Smooth muscle cell (in vitro differentiated cells): Measurements from ENCODE around the gene ADAM29. TPM values are rescaled to one million over a fixed set of nuclear protein-coding genes. Genes with fewer than 3 reads are reported as not detected.

Source experiments
- DNase-seq: peaks from one replicate; lab custom pipeline; 2025; ENCODE audit not compliant: unreplicated experiment; lab: John Stamatoyannopoulos, UW
- H2AFZ ChIP-seq: fragments of 200-600 bp; sonication (generic); 2 replicates; pipeline ENCODE4 v1.6.0; 2016; ENCODE audit warnings: antibody characterized with exemption, low read depth, mild to moderate bottlenecking
- H3F3A ChIP-seq: fragments of 200-600 bp; sonication (generic); 2 replicates; pipeline ENCODE4 v1.6.0; 2017; ENCODE audit warnings: antibody characterized with exemption, low read depth
- H3K27ac ChIP-seq: fragments of 200-600 bp; sonication (generic); 2 replicates; pipeline ENCODE4 v1.5.1; 2016; ENCODE audit warnings: low read depth, mild to moderate bottlenecking
- H3K27me3 ChIP-seq: fragments of 200-600 bp; sonication (generic); 2 replicates; pipeline ENCODE4 v1.6.1; 2016; ENCODE audit warnings: low read depth, mild to moderate bottlenecking
- H3K36me3 ChIP-seq: fragments of 200-600 bp; sonication (generic); 2 replicates; pipeline ENCODE4 v1.5.1; 2016; ENCODE audit warnings: low read depth
- H3K4me1 ChIP-seq: fragments of 200-600 bp; sonication (generic); 2 replicates; pipeline ENCODE4 v1.5.1; 2016; ENCODE audit warnings: low read depth
- H3K4me2 ChIP-seq: fragments of 200-600 bp; sonication (generic); 2 replicates; pipeline ENCODE4 v1.6.0; 2016; ENCODE audit warnings: mild to moderate bottlenecking
- H3K4me3 ChIP-seq: fragments of 200-600 bp; sonication (generic); 2 replicates; pipeline ENCODE4 v1.5.1; 2016; ENCODE audit warnings: mild to moderate bottlenecking
- H3K79me2 ChIP-seq: fragments of 200-600 bp; sonication (generic); 2 replicates; pipeline ENCODE4 v1.6.0; 2016; ENCODE audit warnings: low read depth, mild to moderate bottlenecking
- H3K9ac ChIP-seq: fragments of 200-600 bp; sonication (generic); 2 replicates; pipeline ENCODE4 v1.6.0; 2016; ENCODE audit warnings: low read depth
- H3K9me3 ChIP-seq: fragments of 200-600 bp; sonication (generic); replicated peaks from 2 replicates; pipeline ENCODE4 v1.5.1; 2016; ENCODE audit warnings: low read depth
- H4K20me1 ChIP-seq: fragments of 200-600 bp; sonication (generic); 2 replicates; pipeline ENCODE4 v1.6.0; 2016; ENCODE audit warnings: low read depth
- CTCF ChIP-seq: fragments of 200-600 bp; sonication (generic); IDR thresholded peaks from 2 replicates; pipeline ENCODE4 v1.5.1; 2017; ENCODE audit warnings: borderline replicate concordance, mild to moderate bottlenecking, antibody characterized with exemption; ENCODE audit not compliant: insufficient read depth, poor library complexity, severe bottlenecking
- WGBS: methylation state at CpG from one replicate; pipeline ENCODE4 v1.1.7; 2016; ENCODE audit warnings: low lambda C conversion rate; 5-methylcytosine and 5-hydroxymethylcytosine counted together
- polyA plus RNA-seq: library from polyadenylated mRNA; unstranded; fragments of >200 nt; fragmentation: Nextera tagmentation; extraction: Ambion mirVana; gene quantifications from 2 replicates; pipeline ENCODE4 v1.2.1, GENCODE V29; 2016
- total RNA-seq: library from RNA; depleted of rRNA; stranded (reverse); fragments of >200 nt; gene quantifications from 2 replicates; pipeline ENCODE4 v1.2.3, GENCODE V29; 2014

The ADAM29 gene
- total and polyA plus RNA-seq, 2 experiments from 2014 or later = not detected

- Histone ChIP-seq H3K4me1 (no peaks in the 10 kb centered on the region), H4K20me1 (no peaks in the 10 kb centered on the region), H3K27ac (no peak overlapping the region), H3K79me2 (no peaks in the 10 kb centered on the region), H3K36me3 (no peaks in the 10 kb centered on the region), H3K9me3 (no peaks in the 10 kb centered on the region), H3F3A (no peaks in the 10 kb centered on the region), H3K4me3 (no peak overlapping the region), H3K9ac (no peak overlapping the region), H3K4me2 (no peak overlapping the region), H2AFZ (no peak overlapping the region), H3K27me3 (no peaks in the 10 kb centered on the region)
- DNase-seq = no peak
- WGBS = 78% methylated on average over 3 of the region's 3 CpGs
- TF ChIP-seq CTCF = no peak
These were observed 8.8 kb downstream of the ADAM29 start for GRCh38 chr4:174926958-174927357.

GRCh38 chr4:174928174-174928573 lies 10.0 kb downstream of the ADAM29 start:
- H3K9ac ChIP-seq = no peak overlapping the region
- H3K27ac ChIP-seq = no peak overlapping the region
- 71% methylated on average over 6 of the region's 6 CpGs for WGBS
- H3K36me3 ChIP-seq = no peaks in the 10 kb centered on the region
- TF ChIP-seq CTCF = no peak
- H2AFZ ChIP-seq = no peak overlapping the region
- H3K79me2 ChIP-seq = no peaks in the 10 kb centered on the region
- H3K27me3 ChIP-seq = no peaks in the 10 kb centered on the region
- no peak for DNase-seq
- no peaks in the 10 kb centered on the region for H3F3A ChIP-seq
- no peak overlapping the region for H3K4me3 ChIP-seq
- no peak overlapping the region for H3K4me2 ChIP-seq
- H3K9me3 ChIP-seq = no peaks in the 10 kb centered on the region
- H4K20me1 ChIP-seq = no peaks in the 10 kb centered on the region
- H3K4me1 ChIP-seq = no peaks in the 10 kb centered on the region

- no peak overlapping the region for H2AFZ ChIP-seq
- no peak overlapping the region for H3K4me2 ChIP-seq
- no peaks in the 10 kb centered on the region for H3F3A ChIP-seq
- WGBS = 72% methylated on average over 4 of the region's 4 CpGs
- H3K4me3 ChIP-seq = no peak overlapping the region
- no peaks in the 10 kb centered on the region for H3K27me3 ChIP-seq
- H3K9me3 ChIP-seq = no peaks in the 10 kb centered on the region
- DNase-seq = no peak
- TF ChIP-seq CTCF = no peak
- H4K20me1 ChIP-seq = no peaks in the 10 kb centered on the region
- no peaks in the 10 kb centered on the region for H3K79me2 ChIP-seq
- no peaks in the 10 kb centered on the region for H3K36me3 ChIP-seq
- H3K27ac ChIP-seq = no peak overlapping the region
- H3K9ac ChIP-seq = no peak overlapping the region
- H3K4me1 ChIP-seq = no peaks in the 10 kb centered on the region
These were observed 10.6 kb downstream of the ADAM29 start for GRCh38 chr4:174928575-174929253.

- no peaks in the 10 kb centered on the region for H3K36me3 ChIP-seq
- no peak for DNase-seq
- H3K79me2 ChIP-seq = no peaks in the 10 kb centered on the region
- no peaks in the 10 kb centered on the region for H3F3A ChIP-seq
- no peak overlapping the region for H3K4me2 ChIP-seq
- no peaks in the 10 kb centered on the region for H4K20me1 ChIP-seq
- no peaks in the 10 kb centered on the region for H3K27me3 ChIP-seq
- WGBS = 92% methylated on average over 6 of the region's 6 CpGs
- no peak for TF ChIP-seq CTCF
- no peaks in the 10 kb centered on the region for H3K9me3 ChIP-seq
- H3K9ac ChIP-seq = no peak overlapping the region
- no peak overlapping the region for H2AFZ ChIP-seq
- H3K4me3 ChIP-seq = no peak overlapping the region
- no peaks in the 10 kb centered on the region for H3K4me1 ChIP-seq
- no peak overlapping the region for H3K27ac ChIP-seq
These were observed 11.2 kb downstream of the ADAM29 start for GRCh38 chr4:174929346-174929745.
